GM19397 (cell line): ENCODE results near the gene TTC34.
A peak's percentile ranks its signal among the peaks of the same experiment; 100 is the strongest.

Experiments
- ATAC-seq: cut with Tn5 transposase; IDR thresholded peaks from one replicate; pipeline ENCODE4 v1.9.1; 2021; ENCODE audit warnings: mild to moderate bottlenecking, moderate library complexity; ENCODE audit not compliant: unreplicated experiment

The TTC34 gene

DNA sequence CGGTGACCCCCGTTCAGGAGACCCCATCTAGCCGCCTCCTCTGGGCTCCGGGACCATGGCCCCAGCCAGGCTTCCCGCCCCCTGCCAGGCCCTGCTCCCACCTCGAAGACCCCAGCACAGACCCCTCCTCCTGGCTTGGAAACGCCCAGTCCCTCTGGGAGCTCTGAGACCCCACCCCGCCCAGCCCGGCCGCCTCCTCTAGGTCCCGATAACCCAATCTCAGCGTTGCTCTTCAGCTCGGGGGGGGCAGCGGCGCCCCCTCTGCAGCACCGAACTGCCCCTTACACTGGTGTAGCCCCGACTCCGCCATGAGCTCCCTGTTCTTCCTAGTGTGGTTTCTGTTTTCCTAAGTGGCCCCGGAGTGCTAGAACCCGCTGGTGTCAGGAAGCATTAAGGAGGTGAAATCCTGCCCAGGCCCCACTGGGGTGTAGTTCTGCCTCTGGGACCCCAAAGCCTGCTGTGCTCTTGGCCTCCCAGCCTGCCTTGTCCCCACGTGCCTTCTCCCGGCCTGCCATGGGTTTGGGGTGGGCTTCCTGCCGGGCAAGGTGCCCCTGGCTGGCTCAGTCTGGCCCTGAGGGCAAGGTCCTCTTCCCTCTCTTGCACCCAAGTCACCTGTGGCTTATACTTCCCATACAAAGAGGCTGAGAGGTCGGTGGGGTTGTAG, 157.9 kb downstream of the TTC34 start:
- no peak for ATAC-seq

DNA sequence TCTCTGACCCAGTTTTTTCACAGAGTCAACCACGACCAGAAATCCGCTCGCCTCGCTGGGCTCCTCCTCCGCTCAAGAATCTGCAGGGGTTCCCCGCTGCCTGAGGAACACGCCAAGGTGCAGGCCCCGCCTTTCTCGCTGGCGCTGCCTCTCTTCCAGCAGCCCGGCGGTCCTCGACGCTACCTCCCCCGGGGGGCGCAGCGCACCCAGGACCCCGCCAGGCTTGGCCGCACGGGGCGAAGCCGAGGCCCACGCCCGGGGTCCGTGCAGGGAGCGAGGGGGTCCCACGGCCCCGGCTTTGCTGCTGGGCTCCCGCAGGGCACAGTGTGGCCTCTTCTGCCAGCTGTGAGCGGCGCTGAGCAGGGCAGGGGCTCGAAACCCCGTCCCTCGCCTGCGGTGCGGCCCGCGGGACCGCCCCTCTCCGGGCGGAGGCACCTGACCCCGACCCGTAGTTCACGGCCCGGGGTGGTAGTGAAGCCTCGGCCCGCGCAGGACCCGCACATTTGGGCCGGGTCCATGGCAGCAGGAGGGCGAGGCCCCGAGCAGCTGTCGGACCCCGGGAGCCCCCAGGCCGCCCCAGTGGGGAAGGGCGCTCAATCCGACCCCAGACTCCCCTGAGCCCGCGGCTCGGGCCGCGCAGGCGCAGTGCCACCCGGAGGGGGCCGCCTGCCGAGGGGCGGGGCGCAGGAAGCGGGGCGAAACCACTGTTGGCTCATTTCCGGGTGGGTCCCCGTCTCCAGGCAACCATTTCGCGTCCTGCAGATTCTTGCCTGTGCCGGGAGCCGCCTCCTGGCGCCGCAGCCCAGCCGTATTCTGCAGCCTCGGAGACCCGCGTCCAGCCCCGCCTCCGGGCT, 158.7 kb downstream of the TTC34 start:
- peak; percentile 77 for ATAC-seq

DNA sequence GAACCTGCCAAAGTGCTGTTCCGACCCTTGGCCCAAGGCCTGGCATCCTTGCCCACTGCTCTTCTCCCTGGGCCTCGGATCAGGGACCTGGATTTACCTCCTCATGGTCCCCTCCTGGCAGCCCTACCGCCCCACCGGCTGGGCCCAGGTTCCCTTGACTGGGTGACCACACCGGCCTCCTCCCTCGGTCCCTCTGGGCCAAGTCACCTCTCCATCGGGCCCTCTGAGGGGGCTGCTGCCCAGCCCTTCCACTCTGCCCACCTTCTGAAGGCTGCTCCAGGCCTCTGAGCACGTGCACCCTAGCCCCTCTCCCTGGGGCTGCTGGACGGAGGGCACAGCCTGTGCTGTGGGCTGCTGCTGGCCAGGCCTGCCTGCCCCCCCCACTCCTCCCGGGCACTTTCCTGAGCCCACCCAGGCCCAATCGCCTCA, 159.3 kb downstream of the TTC34 start:
- ATAC-seq: no peak

DNA sequence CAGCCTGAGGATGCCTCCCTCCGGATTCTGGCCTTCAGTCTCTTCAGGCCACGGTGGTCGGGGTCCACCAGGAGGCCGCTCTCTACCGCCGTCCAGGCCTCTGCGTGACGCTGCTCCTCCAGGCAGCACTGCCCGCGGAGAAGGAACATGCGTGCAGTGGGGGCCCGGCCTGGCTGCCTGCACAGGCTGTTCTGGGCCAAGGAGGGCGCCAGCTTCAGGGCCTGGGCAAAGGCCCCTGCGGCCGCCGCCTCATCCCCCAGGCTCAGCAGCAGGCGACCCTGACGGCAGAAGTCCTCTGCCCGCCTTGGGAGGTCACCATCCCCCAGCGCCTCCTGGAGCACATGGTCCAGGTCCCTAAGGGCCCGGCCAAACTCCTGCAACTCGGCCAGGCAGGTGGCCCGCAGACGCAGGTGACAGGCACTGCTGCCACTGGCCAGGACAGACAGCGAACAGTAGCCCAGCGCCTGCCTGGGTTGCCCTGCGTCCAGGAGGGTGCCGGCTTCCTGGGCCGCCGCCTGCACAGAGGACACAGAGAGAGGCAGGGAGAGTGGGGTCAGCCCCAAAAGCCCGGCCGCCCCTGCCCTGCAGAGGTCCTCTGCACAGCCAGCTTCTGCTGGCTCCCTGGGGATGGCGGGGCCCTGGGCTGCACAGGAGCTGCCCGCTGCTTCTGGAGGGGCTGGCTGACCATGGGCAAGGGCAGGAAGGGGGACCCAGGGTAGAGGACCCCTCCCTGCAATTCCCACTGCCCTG, 159.9 kb downstream of the TTC34 start:
- ATAC-seq: no peak

DNA sequence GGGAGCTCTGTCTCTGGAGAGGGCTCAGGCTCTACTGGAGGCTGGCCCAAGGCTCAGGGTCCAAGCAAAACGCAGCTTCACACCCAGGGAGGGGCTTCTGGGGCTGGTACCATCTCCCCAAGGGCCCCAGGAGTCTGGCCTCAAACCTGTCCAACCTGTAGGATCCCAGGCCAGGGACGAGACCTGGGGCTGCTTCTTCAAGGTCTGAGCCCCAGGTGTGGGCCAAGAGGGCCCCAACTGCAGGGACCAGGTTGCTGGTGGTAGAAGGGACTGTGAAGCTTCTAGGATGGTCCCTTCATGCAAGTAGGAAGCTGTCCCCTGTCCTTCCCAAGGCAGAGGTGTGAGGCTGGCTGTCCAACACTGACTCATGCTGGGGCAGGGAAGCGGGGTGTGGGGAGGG, 160.9 kb downstream of the TTC34 start:
- no peak for ATAC-seq

DNA sequence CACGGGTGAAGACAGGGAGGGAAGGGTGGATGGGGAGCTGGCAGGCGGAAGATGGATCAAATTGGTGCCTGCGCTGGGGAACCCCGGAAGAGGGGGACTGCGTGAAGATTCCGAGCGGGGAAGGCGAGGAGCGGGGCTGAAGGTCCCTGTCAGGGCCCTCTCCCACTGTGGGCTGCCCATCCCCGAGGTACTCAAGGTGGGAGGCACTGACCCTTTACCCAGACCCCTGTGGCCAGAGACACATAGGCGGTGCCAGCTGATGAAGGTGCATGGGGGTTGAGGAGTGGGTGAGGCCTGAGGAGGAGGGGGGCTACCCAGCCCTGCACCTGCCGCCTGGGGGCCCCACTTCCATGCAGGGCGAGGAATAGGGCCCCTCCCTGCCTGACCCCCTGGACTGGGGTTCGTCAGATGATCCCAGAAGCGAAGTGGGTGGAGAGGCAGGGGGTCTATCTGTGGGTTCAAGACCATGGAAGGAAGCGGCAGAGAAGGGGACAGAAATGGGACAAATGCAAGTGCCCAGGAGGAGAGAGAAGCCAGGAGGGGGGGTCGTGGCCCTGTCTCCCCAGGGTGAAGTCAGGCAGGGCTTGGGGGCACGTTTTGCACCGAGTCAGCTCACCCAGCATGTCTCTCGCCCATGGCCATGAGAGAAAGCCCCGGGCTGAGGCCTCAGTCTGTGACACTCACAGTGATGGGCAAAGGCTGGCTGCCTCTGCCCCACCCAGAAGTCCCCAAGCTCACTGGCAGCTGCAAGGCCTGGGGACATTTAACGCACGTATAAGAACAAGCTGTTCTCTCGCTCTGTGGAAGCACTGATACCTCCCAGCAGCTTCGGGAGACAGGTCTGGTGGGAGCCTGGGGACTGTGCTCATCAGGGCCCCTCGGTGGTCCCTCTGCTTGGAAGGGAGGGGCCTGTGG, 161.6 kb downstream of the TTC34 start:
- no peak for ATAC-seq

DNA sequence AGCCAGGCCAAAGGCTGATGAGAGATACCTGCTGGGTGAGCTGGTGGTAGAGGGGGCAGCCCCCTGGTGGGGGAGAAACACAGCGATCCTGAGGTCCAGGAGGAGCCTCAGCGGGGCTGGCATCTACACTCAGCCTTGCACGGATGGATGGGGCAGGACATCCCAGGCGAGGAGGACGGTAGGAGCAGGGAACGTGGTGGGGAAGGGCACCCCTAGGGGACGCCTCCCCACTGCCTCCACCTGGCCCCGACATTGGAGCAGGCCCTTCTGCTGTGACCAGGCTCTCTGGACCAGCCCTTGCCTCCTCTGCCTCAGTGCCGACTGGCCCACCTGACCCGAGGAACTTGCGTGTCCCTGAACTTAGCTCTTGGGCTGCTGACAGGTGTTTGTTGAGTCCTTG, 162.3 kb downstream of the TTC34 start:
- no peak for ATAC-seq

DNA sequence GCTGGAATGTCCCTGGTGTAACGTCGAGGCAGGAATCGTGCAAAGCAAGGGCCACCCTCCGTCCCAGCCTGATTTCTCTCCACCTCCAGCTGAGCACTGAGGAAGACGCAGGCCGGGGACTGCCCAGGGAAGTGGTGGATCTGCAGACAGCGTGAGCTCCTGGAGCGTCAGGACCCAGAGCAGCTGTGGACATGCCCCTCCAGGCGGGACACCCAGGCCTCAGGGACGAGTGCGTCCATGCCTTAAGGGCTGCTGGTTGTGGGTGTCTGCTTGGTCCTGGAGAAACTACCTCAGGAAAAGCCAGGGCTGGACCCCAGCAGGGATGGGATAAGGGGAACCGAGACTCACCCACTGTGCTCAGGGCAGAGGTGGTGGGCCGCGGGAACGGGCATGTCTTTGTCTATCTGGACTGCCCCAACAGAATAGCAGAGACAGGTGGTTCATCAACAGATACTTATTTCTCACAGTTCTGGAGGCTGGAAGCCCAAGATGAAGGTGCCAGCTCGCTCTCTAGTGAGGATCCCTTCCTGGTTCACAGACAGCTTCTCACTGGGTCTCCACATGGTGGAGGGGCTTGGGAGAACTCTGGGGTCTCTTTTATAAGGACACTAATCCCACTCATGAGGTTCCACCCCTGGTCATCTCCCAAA, 162.9 kb downstream of the TTC34 start:
- no peak for ATAC-seq

DNA sequence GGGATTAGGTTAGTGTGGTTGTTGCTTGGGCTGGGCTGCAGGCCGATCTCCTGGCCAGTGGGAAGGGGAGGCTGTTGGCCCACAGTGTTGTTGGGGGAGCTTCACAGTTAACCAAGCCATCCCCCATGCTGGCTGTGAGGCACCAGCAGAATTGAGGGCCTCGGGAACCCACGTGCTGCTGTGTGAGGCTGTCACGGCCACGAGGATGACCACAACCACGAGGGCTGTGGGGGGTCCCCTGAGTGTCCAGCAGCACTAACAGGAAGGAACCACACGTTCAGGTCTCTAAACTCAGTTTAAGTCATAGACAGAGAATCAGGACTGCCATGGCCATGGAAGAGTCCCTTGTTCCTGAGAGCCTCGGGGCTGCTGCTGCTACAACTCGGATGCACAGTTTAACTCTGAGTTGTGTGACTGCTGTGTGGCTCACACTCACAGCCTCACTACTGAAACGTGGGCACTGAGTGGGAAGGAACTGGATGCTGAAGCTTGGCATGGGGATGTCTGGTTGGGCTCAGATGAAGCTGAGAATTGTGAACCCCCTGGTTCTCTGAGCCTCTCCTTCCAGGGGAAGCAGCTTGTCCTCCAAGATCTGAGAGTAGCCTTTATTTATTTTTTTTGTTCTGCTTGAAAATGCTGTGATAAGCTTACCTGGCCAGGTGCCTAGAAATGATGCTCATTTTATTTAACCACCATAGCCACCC, 163.9 kb downstream of the TTC34 start:
- no peak for ATAC-seq

DNA sequence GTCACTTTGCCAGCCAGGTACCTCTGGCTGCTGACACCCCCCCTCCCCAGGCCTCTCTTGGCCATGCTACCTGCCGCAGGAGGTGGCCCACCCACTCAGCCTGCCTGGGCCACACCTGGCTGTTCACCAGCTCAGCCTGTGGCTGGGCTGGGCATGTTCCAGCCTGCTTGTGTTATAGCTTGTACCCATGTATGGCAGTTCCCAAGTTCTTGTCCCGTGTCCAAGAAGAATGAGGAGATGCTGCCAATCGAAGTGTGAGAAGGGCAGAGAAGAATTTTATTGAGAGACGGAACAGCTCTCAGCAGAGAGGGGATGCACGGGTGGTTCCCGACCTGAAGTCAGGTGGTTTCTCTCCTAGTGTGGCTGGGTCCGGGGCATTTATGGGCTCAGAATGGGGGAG, 164.8 kb downstream of the TTC34 start:
- no peak for ATAC-seq

DNA sequence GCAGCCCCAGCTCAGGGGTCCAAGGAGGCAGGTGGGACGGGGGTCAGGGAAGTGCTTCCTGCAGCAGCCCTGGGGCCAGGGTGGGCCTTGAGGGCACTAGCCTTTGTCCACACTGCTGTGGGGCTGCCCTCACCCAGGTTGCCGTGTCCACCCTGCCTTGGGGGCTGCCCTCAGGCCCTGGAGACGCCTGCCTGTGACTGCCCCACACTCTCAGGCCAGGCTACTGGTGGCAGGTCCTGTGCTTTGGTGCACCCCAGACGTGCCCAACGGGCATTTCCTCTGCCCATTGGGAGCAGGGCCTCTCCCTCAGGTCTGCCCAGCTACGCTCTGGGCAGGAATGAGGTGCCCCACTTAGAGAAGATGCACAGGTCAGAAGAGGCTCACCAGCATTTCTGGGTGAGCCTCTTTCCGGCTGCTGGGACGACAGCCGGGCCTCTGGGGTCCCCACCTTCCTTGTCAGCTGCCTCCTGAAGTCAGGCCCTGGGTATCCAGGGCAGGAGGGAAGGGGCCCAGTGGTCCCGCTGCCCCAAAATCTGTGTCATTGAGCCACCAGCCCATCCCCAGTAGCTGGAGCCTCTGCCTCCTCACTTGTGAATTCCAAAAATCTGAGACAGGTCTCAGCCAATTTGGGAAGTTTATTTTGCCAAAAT, 166.0 kb downstream of the TTC34 start:
- ATAC-seq: no peak

DNA sequence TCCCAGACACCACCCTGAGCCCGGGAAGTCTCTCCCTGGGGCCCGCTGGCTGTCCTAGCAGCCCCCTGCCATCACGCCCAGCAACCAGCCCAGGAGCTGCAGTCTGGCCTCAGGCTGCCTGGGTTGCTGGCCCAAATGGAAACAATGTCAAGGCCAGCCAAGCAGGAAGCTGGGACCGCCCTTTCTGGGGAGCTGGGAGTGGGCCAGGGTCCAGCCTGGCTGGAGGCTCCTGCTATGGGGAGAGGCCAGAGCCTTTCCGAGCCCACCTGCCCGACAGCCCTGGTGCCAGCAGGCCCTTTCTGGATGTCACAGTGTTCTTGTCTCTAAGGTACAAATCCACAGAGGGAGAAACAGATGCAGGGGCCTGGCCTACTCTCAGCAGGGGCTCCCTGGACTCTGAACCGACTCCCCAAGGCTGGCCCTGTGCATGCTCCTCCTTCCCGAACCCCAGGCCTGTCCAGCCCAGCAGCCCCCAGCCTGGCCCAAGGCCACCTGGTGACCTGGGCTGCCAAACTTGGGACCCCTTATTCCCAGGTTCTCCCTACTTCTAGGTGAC, 167.5 kb downstream of the TTC34 start:
- no peak for ATAC-seq

DNA sequence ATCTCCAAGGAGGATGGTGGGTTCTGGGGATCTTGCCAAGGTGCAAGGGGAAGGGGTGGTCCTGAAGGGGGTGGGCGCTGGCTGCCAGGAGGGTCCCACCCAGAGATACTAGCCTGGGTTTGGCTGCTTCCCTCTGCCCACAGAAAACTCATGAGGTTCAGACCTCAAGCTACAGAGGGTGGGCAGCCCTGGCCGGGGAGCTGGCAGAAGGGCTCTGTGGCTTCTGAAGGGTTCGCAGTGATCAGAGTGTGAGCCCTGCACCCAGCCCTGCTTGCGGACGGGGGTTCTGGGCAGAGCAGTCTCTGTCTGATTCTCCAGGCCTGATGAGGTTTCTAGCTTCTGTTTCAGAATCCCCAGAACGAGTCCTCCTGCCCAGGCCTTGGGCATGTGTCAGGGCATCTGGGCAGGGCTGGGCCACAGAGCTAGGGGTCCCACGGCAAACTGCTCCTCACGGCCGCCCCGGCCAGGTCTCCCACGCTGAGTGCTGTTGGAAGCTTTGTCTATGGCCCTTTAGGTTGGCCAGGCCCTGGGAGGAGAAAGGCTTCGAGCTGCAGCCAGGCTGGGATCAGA, 168.0 kb downstream of the TTC34 start:
- no peak for ATAC-seq

DNA sequence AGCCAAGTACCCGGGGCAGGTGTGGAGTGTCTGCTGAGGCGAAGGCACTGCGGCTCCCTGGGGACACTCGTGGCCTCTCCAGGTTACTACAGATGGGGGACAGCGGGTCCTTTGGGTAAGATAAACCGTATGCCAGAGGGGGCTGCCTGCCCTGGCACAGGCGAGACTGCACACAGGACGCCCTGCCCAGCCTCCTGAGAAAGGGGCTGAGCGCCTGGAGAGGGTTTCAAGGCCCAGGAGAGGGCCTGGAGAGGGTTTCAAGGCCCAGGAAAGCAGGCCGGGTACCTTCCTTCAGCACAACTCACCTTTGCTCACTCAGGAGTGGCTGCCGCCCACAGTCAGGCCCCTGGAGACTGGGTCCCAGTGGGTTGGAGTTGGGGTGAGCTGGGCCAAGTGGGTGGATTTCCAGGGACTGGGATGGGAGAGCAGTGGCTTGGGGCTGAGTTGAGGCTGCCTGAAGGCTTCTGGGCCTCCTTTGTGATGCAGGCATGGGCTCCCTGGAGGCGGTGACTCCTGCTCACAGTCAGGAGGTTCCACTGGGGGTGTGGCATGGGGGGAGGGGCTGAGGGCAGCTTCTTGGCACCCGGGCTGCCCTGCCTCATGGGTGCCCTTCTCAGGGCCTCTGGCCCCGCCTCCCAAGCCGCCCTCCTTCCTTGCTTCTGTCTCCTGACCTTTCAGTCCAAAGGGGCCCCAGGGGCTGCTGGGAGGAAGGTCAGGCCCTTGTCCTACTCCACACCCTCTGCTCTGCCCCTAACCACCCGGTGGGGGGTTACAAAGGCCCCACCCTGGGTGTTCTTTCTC, 168.7 kb downstream of the TTC34 start, which contains the start of gene MMEL1:
Gene MMEL1, minus strand, starts transcription at position 456 of the 801 bp plus-strand sequence. CDS start 3,532 bp downstream, outside the sequence.
- no peak for ATAC-seq

DNA sequence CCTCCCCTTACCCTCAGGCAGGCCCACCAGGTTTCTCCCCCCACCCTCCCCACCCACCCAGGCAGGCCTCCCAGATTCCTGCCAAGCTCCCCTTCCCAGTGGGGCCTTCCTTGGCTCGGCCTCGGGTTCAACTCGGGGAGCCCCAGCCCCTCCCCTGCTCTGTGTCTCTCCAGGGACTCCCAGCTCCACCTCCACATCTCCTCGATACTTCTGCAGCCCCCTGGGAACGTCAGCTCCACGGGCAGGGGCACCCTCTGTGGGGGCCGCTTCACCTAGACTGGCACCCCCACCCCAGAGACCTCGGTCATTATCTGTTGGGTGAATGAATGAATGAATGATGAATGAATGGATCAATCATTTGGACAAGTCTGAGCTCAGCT, 169.5 kb downstream of the TTC34 start:
- no peak for ATAC-seq

DNA sequence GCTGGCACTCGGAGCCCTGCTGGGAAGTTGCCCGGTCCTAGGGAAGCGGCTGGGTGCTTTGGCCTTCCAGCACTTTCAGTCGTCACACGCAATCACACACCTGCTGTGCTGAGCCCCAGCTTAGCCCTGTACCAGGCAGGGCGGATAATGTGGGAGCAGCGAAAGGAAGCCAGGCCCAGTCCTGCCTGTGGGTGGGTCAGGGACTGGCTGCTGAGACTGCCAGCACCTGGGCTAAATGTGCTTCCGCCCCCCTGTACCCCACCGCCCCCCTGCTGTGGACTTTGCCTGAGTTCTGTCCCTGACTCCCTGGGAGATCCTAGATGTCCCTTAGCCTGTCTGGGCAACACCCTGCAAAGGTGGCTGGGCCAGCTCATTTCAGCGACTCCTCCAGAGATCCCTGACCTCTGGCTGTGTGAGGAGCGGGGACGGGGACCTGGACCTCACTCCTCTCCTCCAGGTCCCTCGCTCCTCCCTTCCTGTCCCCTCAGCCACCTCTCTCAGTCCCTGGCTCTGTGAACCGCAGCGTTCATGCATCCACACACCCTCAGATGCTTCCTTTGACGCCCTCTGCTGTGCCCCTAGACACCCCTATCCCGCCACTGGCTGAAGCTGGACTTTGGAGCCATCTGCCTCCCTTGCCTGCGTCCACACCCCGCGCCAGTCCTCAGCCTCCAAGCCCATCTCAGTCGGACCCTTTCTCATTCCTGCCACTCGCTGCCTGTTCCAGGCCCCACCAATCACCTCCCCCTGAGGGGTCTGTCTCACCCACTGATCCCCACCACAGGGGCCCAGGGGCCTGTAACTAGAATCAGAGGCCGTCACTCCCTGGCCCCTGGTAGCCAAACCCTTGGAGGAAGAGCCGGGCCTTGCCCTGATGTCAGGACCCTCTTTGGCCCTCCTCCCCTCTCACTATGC, 170.1 kb downstream of the TTC34 start:
- no peak for ATAC-seq
